HG02588 (cell line): ENCODE data around the gene ELAVL2.

Experiments
- ATAC-seq: cut with Tn5 transposase; IDR thresholded peaks from one replicate; pipeline ENCODE4 v1.9.1; 2021; ENCODE audit warnings: mild to moderate bottlenecking, moderate library complexity; ENCODE audit not compliant: unreplicated experiment

Gene ELAVL2

GRCh38 chr9:23665051-23665450 lies 161.0 kb downstream of the ELAVL2 start:
- no peak for ATAC-seq

DNA sequence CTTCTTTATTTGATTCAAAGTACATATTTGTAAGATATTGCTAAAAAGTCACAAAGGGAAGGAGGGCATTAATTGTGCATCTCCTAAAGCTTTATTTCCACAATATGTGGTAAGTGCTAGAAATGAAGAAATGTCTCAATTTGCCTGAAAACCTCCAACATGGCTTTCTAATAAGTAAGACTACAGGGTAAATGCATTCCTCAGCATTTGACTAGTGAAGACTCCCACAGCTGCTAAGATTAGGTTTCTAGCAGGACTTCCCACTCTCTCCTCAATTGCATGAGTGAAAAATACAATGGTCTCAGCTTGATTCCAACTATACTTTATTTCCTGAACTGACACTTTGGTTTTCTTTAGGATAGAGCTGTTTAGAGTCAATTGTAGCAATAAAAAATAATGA lies 162.1 kb downstream of the ELAVL2 start:
- no peak for ATAC-seq

DNA sequence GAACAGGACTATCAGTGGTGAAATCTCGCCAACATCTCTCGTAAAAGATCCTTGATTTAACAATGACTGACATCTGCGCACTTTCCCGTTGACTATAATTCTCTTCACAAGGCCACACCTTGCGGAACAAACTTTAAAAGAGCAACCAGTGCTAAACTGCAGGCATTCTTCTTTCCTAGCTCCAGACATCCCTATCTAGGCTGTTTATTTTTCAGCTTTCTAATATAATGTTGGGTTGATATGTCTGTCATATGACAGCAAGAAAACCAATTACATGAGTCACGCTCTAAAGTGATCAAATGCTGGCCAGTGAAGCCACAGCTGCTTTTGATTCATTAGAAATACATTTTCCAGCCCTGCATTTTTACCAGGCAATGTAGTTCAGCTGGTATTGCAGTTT lies 162.5 kb downstream of the ELAVL2 start:
- no peak for ATAC-seq

DNA sequence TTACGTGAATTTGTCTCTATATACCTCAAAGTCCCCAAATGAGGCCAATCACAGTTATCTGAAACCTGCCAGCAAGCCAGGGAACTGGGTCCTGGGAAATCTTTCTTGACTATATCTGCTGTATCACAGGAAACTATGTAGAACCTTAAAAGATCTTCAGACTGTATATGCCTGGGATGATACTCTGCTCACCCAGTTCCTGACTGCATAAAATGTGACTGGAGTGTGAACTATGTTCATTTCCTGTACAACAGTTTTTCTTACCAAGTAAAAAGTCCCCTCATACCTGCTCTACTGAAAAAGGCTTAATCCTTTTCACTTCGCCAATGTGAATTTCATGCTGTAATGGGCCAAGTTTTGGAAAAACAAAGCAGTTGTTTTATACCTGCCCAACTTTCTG lies 162.9 kb downstream of the ELAVL2 start:
- ATAC-seq, result no peak

DNA sequence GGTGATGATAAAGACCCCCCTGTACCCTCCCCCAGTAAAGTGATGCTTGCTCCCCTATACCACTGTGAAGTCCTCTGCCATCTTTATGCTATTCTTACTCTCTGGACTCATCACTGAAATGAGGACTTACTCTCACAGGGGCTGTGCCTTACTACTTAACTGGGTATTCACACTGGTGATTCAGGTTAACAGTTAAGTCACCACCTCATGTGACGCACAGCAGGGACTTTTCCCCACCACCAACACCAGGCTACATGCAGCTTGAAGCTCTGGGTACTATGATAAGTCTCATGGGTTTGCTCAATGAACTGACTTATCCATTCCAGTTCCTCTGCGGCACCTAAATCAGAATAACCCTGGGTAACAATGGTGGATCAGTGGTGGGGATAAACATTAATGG lies 163.7 kb downstream of the ELAVL2 start:
- ATAC-seq, result no peak

DNA sequence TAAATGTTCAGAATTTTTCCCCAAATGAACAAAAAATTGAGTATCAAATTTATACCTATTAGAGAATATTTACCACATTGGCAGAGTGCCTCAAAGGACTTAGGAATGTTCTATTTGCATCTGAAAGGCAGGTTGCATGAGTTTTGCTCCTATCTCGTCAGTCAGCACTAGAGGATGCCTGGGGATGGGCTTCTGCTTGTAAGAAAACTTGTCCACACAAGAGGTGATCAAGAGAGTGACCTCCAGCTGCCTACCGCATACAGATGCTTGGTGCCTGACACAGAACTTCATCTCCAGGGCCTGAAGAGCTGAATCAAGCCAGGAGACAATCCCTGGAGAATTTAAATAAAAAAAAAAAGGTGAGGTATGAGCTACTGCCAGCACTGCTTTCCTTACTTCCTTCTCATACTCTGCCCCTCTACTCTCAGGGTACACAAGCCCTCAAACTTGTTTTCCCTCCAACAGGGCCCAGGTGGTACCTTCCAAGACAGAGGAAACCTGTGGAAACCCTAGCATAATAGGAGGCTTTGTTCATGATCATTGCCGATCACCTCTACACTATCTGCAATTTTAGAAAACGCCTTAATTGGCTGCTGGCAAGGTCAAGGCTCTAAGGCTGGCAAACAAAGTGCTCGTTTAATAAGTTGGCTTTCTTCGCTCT lies 166.6 kb downstream of the ELAVL2 start:
- ATAC-seq, result no peak

DNA sequence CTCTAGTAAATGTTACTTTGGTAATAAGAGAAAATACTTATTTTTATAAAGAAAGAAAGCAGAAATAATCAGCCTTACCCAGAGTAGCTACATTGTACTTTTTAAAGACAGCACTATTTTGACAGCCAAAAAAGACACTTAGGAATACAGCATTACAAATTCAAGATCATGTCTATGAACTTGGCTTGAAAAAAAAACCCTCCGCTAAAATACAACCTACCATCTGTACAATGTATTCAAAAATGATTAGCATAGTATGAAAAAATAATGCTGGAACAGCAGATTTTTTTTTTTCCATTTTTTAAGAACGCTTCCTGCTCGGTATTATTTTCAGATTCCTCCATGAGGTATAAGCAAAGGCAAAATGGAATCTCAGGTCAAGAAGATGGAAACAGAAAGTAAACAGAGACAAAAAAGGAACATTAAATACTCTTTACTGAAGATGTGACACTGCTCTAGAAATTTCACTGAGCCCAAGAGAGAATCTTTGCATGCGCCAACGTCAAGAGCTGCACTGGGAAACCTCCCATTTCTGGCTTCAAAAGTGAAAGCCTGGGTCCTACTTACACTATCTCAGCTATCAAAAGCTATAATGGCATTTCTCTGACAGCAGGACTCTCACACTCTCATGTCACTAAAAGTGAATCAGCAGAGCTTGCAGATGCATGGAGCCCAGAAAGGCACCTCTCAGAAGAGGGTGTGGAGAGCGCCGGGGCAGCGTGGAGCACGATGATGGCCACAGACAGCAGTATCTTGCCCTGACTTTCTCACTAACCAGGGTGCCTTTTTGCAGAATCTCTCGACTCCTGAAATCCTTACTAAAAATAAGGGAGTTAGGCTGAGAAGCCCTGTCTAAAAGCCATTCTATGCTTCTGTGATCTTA lies 167.4 kb downstream of the ELAVL2 start:
- no peak for ATAC-seq

- no peak for ATAC-seq
Measured at GRCh38 chr9:23651051-23651450, 175.0 kb downstream of the ELAVL2 start.

DNA sequence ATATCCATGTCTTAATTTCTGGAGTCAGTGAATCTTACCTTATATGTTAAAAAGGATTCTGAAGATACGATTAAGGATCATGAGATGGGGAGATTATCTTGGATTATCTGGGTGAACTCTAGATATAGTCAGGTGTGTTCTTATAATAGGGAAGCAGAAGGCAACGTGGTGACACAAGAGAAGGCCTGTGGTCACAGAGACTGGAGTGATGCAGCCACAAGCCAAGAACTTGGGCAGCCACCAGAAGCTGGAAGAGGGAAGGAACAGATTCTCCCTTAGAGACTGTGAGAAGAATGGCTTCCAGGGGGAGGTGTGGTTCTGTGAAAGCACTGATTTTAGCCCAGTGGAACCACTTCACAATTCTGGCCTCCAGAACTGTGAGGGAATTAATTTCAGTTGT lies 177.4 kb downstream of the ELAVL2 start:
- ATAC-seq, result no peak

DNA sequence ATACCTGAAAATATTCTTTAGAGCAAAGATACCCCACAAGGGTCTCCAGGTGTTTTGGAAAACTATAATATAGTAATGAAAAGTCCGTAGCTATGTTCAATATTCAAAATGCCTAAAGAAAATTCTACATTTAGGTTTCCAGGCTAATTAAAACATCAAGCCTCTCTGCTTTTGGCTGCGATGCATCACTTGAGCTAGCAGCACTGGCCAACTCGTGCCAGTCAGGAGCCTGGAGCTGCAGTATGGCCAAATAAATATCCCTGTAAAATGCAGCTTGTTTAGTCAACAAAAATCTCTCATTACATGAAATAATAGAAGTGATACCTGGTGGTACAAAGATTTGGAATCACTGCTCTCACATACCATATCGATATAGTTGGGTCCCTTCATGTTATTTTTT lies 181.1 kb downstream of the ELAVL2 start:
- ATAC-seq, result no peak

DNA sequence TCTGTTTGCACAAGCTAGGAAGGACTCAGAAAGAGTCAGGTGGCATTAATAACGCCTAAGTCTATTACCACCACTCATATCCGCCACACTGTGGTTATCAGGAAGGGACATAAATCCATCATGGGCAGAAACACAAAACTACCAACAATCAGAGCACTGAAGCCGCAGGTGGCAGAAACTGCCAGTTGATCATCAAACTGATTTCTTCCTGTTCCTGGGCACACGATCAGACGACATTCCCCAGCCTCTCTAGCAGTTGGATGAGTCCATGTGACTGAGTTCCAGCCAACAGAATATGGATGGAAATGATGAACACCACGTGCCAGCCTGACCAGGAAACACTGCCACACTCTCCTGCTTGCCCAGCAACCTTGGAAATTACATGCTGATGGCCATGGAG lies 181.7 kb downstream of the ELAVL2 start:
- ATAC-seq, result no peak

DNA sequence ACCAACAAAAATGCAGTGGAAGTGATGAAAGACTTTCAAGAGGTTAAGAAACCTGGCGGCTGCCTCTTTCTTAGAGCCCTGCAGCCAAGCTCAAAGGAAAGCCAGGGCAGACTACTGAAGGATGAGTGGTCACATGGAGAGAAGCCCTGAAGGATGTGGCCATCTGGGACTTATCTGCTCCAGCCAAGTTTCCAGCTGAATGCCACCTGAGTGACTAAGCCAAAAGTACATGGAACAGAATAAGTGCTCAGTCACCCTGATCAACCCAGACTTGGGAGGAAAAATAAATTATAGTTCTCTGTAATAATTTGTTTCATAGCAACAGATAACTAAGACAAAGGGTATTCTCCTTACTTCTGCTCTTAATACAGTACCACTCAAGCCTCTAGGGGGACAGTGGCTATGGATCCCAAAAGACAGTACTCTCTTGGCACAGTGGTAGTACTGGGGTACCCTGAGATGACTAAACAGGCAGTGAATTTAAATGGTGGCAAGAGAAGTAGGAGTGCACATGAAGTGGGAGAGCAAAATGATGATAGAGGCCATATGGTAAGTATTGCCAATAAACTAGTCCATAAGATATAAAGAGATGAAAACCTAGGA lies 182.3 kb downstream of the ELAVL2 start:
- ATAC-seq, result no peak
